ENCODE data around the gene DNTT.

DNTT gene

GRCh38 chr10:96341219-96342182, 37.3 kb downstream of the DNTT start:
- POLR2A ChIA-PET (ENCODE audit: low non-redundant PET) = interaction anchor here (0.6 kb wide), 1 partner anchor 17 kb away, joined by 12 read pairs; no protein-coding TSS in a partner anchor
- TF ChIP-seq CTCF (conservative IDR thresholded peaks at IDR 0.05; ENCODE audit: low read depth) = no peak
- DNase-seq (ENCODE audit: low spot score) = no peak
- H3K27ac ChIP-seq = no peak overlapping the region
- CTCF ChIA-PET = interaction anchor here (0.6 to 0.7 kb wide), 3 partner anchors 36 to 578 kb away, joined by 3 to 6 read pairs (median 3); no protein-coding TSS in a partner anchor

GRCh38 chr10:96342402-96342801, 38.2 kb downstream of the DNTT start:
- CTCF ChIA-PET = no interaction called here

GRCh38 chr10:96344178-96344577, 39.9 kb downstream of the DNTT start:
- ChIA-PET CTCF (interaction anchor here (0.6 to 1.0 kb wide), 2 partner anchors 10 to 118 kb away, joined by 3 to 4 read pairs; no protein-coding TSS in a partner anchor), POLR2A (ENCODE audit: low non-redundant PET) (no interaction called here)
- DNase-seq (ENCODE audit: low spot score) = no peak
- H3K27ac ChIP-seq = no peak overlapping the region
- TF ChIP-seq CTCF (conservative IDR thresholded peaks at IDR 0.05; ENCODE audit: low read depth) = no peak

More at GRCh38 chr10:96342402-96342801, 38.2 kb downstream of the DNTT start:
- POLR2A ChIA-PET (ENCODE audit: low non-redundant PET) = no interaction called here
- no peak for TF ChIP-seq CTCF (conservative IDR thresholded peaks at IDR 0.05; ENCODE audit: low read depth)
- no peak overlapping the region for H3K27ac ChIP-seq
- no peak for DNase-seq (ENCODE audit: low spot score)

GRCh38 chr10:96345222-96345621, 41.0 kb downstream of the DNTT start:
- POLR2A ChIA-PET (ENCODE audit: low non-redundant PET) = no interaction called here
- CTCF ChIA-PET = interaction anchor here (0.7 kb wide), 2 partner anchors 24 to 25 kb away, joined by 3 to 4 read pairs; no protein-coding TSS in a partner anchor
- DNase-seq (ENCODE audit: low spot score) = no peak
- H3K27ac ChIP-seq = no peak overlapping the region
- TF ChIP-seq CTCF (conservative IDR thresholded peaks at IDR 0.05; ENCODE audit: low read depth) = no peak

- DNase-seq (ENCODE audit: low spot score) = no peak
- H3K27ac ChIP-seq = no peak overlapping the region
- ChIA-PET CTCF (no interaction called here), POLR2A (ENCODE audit: low non-redundant PET) (no interaction called here)
- no peak for TF ChIP-seq CTCF (conservative IDR thresholded peaks at IDR 0.05; ENCODE audit: low read depth)
Measured at GRCh38 chr10:96346295-96346694, 42.1 kb downstream of the DNTT start.

- ChIA-PET CTCF (interaction anchor here (0.6 to 1.8 kb wide), 4 partner anchors 18 to 139 kb away, joined by 3 to 7 read pairs (median 4); no protein-coding TSS in a partner anchor), POLR2A (ENCODE audit: low non-redundant PET) (no interaction called here)
- no peak overlapping the region for H3K27ac ChIP-seq
- TF ChIP-seq CTCF (conservative IDR thresholded peaks at IDR 0.05; ENCODE audit: low read depth) = no peak
- no peak for DNase-seq (ENCODE audit: low spot score)
Measured at GRCh38 chr10:96352027-96352426, 47.8 kb downstream of the DNTT start.

All from RWPE1 (cell line).